HepG2 (cell line): ENCODE measurements around the gene TBC1D16. TPM values are rescaled to one million over a fixed set of nuclear protein-coding genes. Genes with fewer than 3 reads are reported as not detected.

Experiments used
- BORCS8-MEF2B ChIP-seq: sonication (generic); formaldehyde crosslinking; IDR thresholded peaks from 2 replicates; pipeline ENCODE4 v1.8.0; 2022; ENCODE audit warnings: mild to moderate bottlenecking, missing genetic modification reagents
- CREB3 ChIP-seq: sonication (generic); formaldehyde crosslinking; IDR thresholded peaks from 2 replicates; pipeline ENCODE4 v1.5.0; 2020; ENCODE audit warnings: missing genetic modification reagents
- MXI1 ChIP-seq: IDR thresholded peaks from 3 replicates; pipeline ENCODE4 v1.6.1; 2012; ENCODE audit warnings: low read depth, low read length, inconsistent platforms, borderline replicate concordance
- NFKB2 ChIP-seq: sonication (generic); formaldehyde crosslinking; IDR thresholded peaks from 2 replicates; pipeline ENCODE4 v1.4.0; 2020; ENCODE audit warnings: missing genetic modification reagents, borderline replicate concordance
- NR2C2 ChIP-seq: sonication (generic); formaldehyde crosslinking; IDR thresholded peaks from 2 replicates; pipeline ENCODE4 v1.4.0; 2020; ENCODE audit warnings: missing genetic modification reagents, mild to moderate bottlenecking, moderate library complexity, borderline replicate concordance
- PAF1 ChIP-seq: IDR thresholded peaks from 2 replicates; pipeline ENCODE4 v1.6.1; 2016; ENCODE audit warnings: missing genetic modification reagents, missing compliant biosample characterization
- POGK ChIP-seq: sonication (generic); formaldehyde crosslinking; conservative IDR thresholded peaks from 2 replicates; pipeline ENCODE4 v1.8.0; 2022; ENCODE audit warnings: mild to moderate bottlenecking, moderate library complexity, missing genetic modification reagents
- PRDM10 ChIP-seq: sonication (generic); formaldehyde crosslinking; IDR thresholded peaks from 2 replicates; pipeline ENCODE4 v1.4.0; 2020; ENCODE audit warnings: low read depth, missing genetic modification reagents
- SMAD1 ChIP-seq: sonication (generic); formaldehyde crosslinking; IDR thresholded peaks from 2 replicates; pipeline ENCODE4 v1.4.0; 2020; ENCODE audit warnings: missing genetic modification reagents, low read depth, mild to moderate bottlenecking, borderline replicate concordance
- SRSF9 ChIP-seq: fragments of 200-400 bp; formaldehyde crosslinking; IDR thresholded peaks from 2 replicates; pipeline ENCODE4 v1.6.1; 2018; ENCODE audit warnings: borderline replicate concordance, mild to moderate bottlenecking, low read depth, low read length; ENCODE audit not compliant: insufficient read depth, poor library complexity, severe bottlenecking
- TCF7L2 ChIP-seq: IDR thresholded peaks from 2 replicates; pipeline ENCODE4 v1.6.1; 2011; ENCODE audit warnings: mild to moderate bottlenecking, low read depth, low read length, moderate library complexity
- THAP11 ChIP-seq: IDR thresholded peaks from 2 replicates; pipeline ENCODE4 v1.6.1; 2016; ENCODE audit warnings: missing biosample characterization, missing genetic modification reagents
- TRAFD1 ChIP-seq: sonication (generic); formaldehyde crosslinking; IDR thresholded peaks from 2 replicates; pipeline ENCODE4 v1.5.1; 2020; ENCODE audit warnings: missing genetic modification reagents, mild to moderate bottlenecking, borderline replicate concordance
- ZFP41 ChIP-seq: sonication (generic); formaldehyde crosslinking; IDR thresholded peaks from 2 replicates; pipeline ENCODE4 v1.4.0; 2020; ENCODE audit warnings: mild to moderate bottlenecking, missing genetic modification reagents, borderline replicate concordance
- ZNF543 ChIP-seq: sonication (generic); formaldehyde crosslinking; IDR thresholded peaks from 2 replicates; pipeline ENCODE4 v1.4.0; 2020; ENCODE audit warnings: mild to moderate bottlenecking, missing genetic modification reagents
- ZNF749 ChIP-seq: sonication (generic); formaldehyde crosslinking; IDR thresholded peaks from 2 replicates; pipeline ENCODE4 v1.8.0; 2022; ENCODE audit warnings: mild to moderate bottlenecking, missing genetic modification reagents, moderate library complexity, borderline replicate concordance
- polyA plus RNA-seq, 8 experiments: library from polyadenylated mRNA; depleted of rRNA in 3 of 8; stranded (reverse) in 7 of 8; unstranded in 1 of 8; fragments of >200 nt; fragmentation: Illumina TruSeq in 4 of 8; extraction: Trizol in 4 of 8; gene quantifications; 2 replicates each; pipeline versions ENCODE4 v1.2.1 to v1.2.3, GENCODE V29; 2011 to 2016; ENCODE audit warnings: low read depth in 4 of 8, missing spikeins in 1 of 8, mixed read lengths in 1 of 8; ENCODE audit not compliant: insufficient read depth in 1 of 8
- total RNA-seq, 5 experiments: library from RNA; depleted of rRNA; stranded (reverse); fragments of >200 nt; fragmentation: Illumina TruSeq; extraction: Trizol; gene quantifications; 2 replicates each; pipeline ENCODE4 v1.2.3, GENCODE V29; 2016; ENCODE audit warnings: low read depth in 1 of 5

Gene TBC1D16
- total and polyA plus RNA-seq, 2 of the 13 experiments (the other 11 are each of a cell fraction or from before 2014, with no cell fraction given), result 14.9 to 24.9 TPM

GRCh38 chr17:79991140-79991923, 44.3 kb downstream of the TBC1D16 start (continued):
- TF ChIP-seq PRDM10 (peak; percentile 37; the same call in 1 of the 2 replicates), ZNF543 (CRISPR knock-in tag) (peak; percentile 13; the same call in 1 of the 2 replicates), PAF1 (CRISPR knock-in tag) (peak; percentile 75; the same call in 1 of the 2 replicates), ZNF749 (CRISPR knock-in tag) (peak; percentile 68; the same call in 1 of the 2 replicates), TRAFD1 (CRISPR knock-in tag) (0 out of 2 replicates have a peak, but pooled peaks have one; percentile 18), TCF7L2 (no peak), NR2C2 (CRISPR knock-in tag) (peak; percentile 20; the same call in 1 of the 2 replicates), ZFP41 (CRISPR knock-in tag) (no peak), POGK (CRISPR knock-in tag) (peak; percentile 59; the same call in 1 of the 2 replicates), BORCS8-MEF2B (CRISPR knock-in tag) (peak; percentile 60; the same call in 1 of the 2 replicates), NFKB2 (CRISPR knock-in tag) (peak; percentile 36), SRSF9 (no peak), THAP11 (CRISPR knock-in tag) (peak; percentile 15; the same call in 1 of the 2 replicates), CREB3 (CRISPR knock-in tag) (no peak), SMAD1 (CRISPR knock-in tag) (no peak), MXI1 (peak; percentile 60; the same call in 1 of the 3 replicates)
